Amniotic stem cell (primary cell): ENCODE results near the gene CPTP.

ENCODE experiments used
- DNase-seq: peaks from one replicate; lab custom pipeline; 2025; lab: John Stamatoyannopoulos, UW

The CPTP gene

GRCh38 chr1:1324524-1325287 is at the start of gene CPTP, which contains the start of gene INTS11:
TSS of gene CPTP (plus strand) at chr1:1324802. CDS start at chr1:1326911, 2,109 bp downstream.
TSS of gene INTS11 (minus strand) at chr1:1324660. CDS start at chr1:1324608, 52 bp downstream.
- DNase-seq, result peak; percentile 88

GRCh38 chr1:1274931-1275431 is 49.6 kb upstream of the CPTP start:
- DNase-seq, result no peak

- no peak for DNase-seq
These were observed 48.8 kb upstream of the CPTP start for GRCh38 chr1:1275836-1276235.

- DNase-seq, result no peak
These were observed 46.0 kb upstream of the CPTP start for GRCh38 chr1:1278620-1279019.

- DNase-seq, result no peak
These were observed 45.6 kb upstream of the CPTP start for GRCh38 chr1:1279028-1279427.

- DNase-seq, result no peak
These were observed 43.7 kb upstream of the CPTP start for GRCh38 chr1:1280782-1281481.

- DNase-seq, result no peak
These were observed 42.9 kb upstream of the CPTP start for GRCh38 chr1:1281533-1282321.

GRCh38 chr1:1282998-1283397 is 41.6 kb upstream of the CPTP start:
- DNase-seq, result no peak

- no peak for DNase-seq
These were observed 40.8 kb upstream of the CPTP start for GRCh38 chr1:1283821-1284220.

- no peak for DNase-seq
These were observed 40.1 kb upstream of the CPTP start for GRCh38 chr1:1284221-1285101.

GRCh38 chr1:1285102-1285571 is 39.5 kb upstream of the CPTP start:
- no peak for DNase-seq

- no peak for DNase-seq
These were observed 38.8 kb upstream of the CPTP start for GRCh38 chr1:1285611-1286311.

- no peak for DNase-seq
These were observed 38.0 kb upstream of the CPTP start for GRCh38 chr1:1286313-1287261.

GRCh38 chr1:1287288-1288110 is 37.1 kb upstream of the CPTP start:
- no peak for DNase-seq

- no peak for DNase-seq
These were observed 34.3 kb upstream of the CPTP start for GRCh38 chr1:1290238-1290731.

- DNase-seq, result no peak
These were observed 33.5 kb upstream of the CPTP start for GRCh38 chr1:1291023-1291528.

- DNase-seq, result no peak
These were observed 32.8 kb upstream of the CPTP start for GRCh38 chr1:1291548-1292441.
